Activated CD4-positive, CD25-positive, alpha-beta regulatory T cell (primary cell): ENCODE measurements around the gene PGAM4.
"Not testable (repeated sequence)": the region's sequence is repeated elsewhere in the genome, so short reads cannot be mapped to it uniquely, and the experiment has no call there.

Experiments
- DNase-seq, 4 experiments: peaks; one replicate each; lab custom pipeline; 2025; lab: John Stamatoyannopoulos, UW

The PGAM4 gene

DNA sequence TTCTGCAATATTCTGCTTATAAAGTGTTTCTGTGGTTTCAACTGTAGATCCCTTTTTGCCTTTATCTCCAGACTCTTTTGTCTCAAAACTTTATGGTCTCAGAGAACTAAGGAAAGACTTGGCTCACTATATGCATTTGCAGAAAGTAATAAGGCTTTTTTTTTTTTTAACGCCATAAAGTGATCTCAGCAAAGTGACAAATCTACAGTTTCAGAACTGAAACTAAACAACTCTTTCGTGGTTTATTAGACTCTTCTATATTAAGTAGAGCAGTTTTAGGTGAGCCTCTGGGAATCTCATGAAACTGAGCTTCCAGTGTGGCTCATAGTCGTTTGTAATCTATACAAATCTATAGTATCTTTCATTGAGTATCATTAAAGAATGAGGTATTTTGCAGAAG is 43.7 kb downstream of the PGAM4 start:
- DNase-seq: no peak

DNA sequence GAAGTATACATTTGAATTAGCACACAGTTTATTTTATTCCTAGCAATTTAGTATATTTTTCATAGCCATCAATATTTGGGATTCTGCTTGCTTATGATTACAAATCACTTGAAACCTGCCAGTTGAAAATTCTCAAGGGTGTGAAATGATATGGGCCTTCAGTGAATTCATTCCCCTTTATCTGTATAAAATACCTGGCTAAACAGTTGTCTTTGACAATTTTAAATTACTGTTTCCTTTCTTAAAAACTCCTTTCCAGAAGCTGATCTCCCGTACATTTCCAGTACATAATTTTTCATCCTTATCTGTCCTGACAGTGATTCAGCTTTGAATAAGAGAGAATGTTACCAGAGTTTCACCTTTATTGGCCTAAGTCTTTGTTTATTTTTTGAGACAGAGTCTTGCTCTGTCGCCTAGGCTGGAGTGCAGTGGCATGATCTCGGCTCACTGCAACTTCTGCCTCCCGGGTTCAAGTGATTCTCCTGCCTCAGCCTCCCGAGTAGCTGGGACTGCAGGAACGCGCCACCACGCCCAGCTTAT is 45.0 kb downstream of the PGAM4 start:
- no peak for DNase-seq

DNA sequence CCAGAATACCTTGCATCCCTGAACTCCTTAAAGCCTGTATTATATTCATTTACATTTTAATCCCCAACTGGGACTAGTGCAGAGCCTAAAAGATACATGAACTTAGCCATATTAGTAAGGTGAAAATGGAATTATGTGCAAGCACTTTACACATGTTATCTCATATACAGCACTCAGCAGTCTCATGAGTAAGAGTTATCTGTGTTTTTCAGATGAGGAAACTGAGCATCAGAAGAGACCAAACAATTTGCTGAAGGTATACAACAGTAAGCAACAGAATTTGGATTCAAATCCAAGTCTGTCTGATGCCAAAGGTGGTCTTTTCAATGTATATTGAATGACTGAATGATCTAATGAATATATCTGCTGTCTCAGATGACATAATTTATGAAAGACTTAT is 46.7 kb downstream of the PGAM4 start:
- no peak for DNase-seq

DNA sequence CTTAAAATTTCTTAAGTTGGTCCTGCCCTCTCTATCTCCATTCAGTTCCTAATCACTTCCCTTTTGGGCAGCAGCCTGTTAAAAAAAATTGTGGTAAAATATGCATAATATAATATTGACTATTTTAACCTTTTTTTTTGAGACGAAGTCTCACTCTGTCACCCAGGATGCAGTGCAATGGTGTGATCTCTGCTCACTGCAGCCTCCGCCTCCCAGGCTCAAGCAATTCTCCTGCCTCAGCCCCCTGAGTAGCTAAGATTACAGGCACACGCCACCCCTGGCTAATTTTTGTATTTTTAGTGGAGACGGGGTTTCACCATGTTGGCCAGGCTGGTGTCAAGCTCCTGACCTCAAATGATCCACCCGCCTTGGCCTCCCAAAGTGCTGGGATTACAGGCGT is 50.1 kb downstream of the PGAM4 start:
- not testable (repeated sequence) for DNase-seq

DNA sequence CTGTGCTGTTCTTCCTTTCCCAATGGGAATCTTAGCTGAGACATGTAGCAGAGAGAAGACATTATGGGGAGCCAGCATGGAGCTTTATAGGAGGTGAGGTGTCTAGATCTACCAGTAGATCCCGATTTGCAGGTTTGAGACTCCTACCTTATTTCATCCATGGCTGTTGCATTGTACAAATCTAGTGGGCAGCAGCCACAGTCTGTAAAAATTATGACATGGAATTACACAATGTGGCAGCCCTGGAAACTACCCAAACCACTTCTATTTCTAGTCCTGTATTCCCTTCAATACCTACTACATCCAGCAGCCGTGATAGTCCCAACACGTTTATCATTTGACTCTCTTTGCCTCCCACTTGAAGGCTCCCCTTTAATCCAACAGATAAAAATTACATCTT is 50.9 kb downstream of the PGAM4 start:
- DNase-seq: no peak
